Uterus (tissue), 2 donors: ENCODE measurements around the gene MRAP.

Experiments used
- CTCF ChIP-seq, 4 experiments: fragments of 200-600 bp in 2 of 4; fragments of 450-650 bp in 2 of 4; sonication (generic) in 2 of 4; IDR thresholded peaks; one replicate each; pipeline ENCODE4 v1.5.1; 2016 to 2019; ENCODE audit warnings: antibody characterized with exemption in 4 of 4, mild to moderate bottlenecking in 2 of 4, moderate library complexity in 1 of 4
- POLR2A ChIP-seq, 2 donors: fragments of 450-650 bp; IDR thresholded peaks; one replicate each; pipeline ENCODE4 v1.6.1; 2016; ENCODE audit warnings: antibody characterized with exemption in 2 of 2, mild to moderate bottlenecking in 1 of 2, moderate library complexity in 1 of 2

GRCh38 chr21:32338209-32338921, 39.7 kb downstream of the MRAP start:
- TF ChIP-seq CTCF (IDR thresholded peaks at IDR 0.05) (no peak), POLR2A (IDR thresholded peaks at IDR 0.05) (no peak)
